GM12874 (cell line): ENCODE data around the gene ANKRD12.
A peak's percentile ranks its signal among the peaks of the same experiment; 100 is the strongest.

Source experiments
- TF ChIP-seq, protein P1 (sequence below): IDR thresholded peaks from 2 replicates; pipeline ENCODE4 v1.5.1; 2011; ENCODE audit warnings: low read depth, mild to moderate bottlenecking, control low read depth, low read length, moderate library complexity; ENCODE audit not compliant: insufficient read depth

The ANKRD12 gene

DNA sequence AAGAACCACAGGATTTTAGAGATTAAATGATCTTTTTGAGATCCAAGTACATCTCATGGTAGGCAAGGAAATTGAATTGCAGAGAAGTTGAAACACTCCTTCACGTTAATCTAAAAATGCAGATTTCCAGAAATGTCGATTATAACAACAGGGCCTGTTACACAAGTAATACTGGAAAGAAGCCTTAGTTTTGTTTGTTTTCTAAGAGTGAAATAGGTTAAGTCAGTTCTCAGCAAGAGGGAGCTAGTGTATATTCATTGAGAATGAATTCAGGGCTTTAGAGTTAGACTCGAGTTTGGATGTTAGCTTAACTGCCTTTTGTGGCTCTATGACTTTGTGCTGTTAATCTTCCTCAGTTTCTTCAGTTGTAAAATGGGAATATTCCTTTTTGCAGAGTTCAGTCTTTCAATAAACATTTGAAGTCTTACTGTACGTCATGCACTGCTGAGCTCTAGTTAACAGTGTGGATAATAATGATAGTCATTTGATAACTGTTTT, 33.2 kb upstream of the ANKRD12 start:
- TF ChIP-seq, protein P1, sequence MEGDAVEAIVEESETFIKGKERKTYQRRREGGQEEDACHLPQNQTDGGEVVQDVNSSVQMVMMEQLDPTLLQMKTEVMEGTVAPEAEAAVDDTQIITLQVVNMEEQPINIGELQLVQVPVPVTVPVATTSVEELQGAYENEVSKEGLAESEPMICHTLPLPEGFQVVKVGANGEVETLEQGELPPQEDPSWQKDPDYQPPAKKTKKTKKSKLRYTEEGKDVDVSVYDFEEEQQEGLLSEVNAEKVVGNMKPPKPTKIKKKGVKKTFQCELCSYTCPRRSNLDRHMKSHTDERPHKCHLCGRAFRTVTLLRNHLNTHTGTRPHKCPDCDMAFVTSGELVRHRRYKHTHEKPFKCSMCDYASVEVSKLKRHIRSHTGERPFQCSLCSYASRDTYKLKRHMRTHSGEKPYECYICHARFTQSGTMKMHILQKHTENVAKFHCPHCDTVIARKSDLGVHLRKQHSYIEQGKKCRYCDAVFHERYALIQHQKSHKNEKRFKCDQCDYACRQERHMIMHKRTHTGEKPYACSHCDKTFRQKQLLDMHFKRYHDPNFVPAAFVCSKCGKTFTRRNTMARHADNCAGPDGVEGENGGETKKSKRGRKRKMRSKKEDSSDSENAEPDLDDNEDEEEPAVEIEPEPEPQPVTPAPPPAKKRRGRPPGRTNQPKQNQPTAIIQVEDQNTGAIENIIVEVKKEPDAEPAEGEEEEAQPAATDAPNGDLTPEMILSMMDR = 0 out of 2 replicates have a peak, but pooled peaks have one; percentile 9

DNA sequence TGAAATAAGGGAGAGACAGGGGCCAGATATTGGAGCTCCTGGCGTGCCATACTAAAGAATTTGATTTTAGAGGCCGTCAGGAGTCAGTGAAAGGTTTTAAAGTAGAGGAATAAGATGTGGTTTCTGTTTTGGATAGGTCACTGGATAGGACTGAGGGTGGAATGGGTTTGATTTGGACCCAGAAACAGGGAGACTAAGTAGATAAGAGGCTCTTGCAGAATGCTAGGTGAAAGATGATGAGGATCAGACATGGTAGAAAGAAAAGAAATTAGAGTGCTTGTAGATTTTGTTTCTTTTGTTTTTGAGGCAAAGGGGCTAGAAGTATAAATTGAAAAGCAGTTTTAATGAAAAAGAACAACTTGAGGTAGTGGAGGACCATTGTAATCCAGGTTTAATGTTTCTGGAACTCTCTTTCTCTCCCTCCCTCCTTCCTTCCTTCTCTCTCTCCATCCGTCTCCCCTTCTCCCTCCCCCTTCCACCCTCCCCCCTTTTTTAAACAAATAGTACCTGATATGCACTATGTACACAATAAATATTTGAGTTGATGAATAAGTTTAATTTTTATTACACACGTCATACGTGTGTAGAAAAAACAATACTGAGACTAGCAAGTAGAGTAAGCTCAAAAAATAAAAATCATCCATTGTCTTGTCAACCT, 32.2 kb upstream of the ANKRD12 start:
- TF ChIP-seq, protein P1 = no peak

DNA sequence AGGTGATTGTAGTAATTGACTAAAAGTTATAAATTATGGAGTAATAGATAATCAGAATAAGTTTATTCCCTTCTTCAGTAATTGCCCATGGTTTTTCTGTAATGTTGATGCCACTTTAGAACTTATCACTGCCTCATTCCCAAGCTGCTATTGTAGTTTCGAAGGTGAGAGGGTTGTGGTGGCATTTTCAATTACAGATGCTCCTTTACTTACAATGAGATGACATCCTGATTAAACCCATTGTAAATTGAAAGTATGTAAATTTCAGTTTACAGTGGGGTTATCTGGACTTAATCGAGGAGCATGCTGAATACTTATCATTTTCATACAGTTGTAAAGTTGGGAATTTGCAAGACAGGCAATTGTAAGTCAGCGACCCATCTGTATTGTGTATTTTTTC, 31.2 kb upstream of the ANKRD12 start:
- TF ChIP-seq, protein P1 = no peak

DNA sequence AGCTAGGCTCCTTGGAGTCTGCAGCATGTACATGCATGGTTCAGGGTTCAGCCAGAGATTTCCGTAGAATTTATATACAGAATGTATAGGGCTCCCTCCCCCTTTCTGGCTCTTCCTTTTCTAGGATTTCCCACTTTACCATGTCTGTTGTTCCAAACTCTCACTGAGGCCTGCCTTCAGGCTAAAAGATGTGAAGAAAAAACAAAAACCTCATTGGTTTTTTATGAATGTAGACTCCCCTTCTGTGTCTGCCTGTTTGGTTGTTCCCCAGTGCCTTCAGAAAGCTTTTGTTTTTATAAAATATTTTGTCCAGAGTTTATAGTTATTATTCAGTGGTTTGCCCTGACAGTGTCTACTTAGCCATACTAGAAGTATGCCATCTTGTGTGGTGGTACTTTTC, 30.5 kb upstream of the ANKRD12 start:
- TF ChIP-seq, protein P1 = no peak

DNA sequence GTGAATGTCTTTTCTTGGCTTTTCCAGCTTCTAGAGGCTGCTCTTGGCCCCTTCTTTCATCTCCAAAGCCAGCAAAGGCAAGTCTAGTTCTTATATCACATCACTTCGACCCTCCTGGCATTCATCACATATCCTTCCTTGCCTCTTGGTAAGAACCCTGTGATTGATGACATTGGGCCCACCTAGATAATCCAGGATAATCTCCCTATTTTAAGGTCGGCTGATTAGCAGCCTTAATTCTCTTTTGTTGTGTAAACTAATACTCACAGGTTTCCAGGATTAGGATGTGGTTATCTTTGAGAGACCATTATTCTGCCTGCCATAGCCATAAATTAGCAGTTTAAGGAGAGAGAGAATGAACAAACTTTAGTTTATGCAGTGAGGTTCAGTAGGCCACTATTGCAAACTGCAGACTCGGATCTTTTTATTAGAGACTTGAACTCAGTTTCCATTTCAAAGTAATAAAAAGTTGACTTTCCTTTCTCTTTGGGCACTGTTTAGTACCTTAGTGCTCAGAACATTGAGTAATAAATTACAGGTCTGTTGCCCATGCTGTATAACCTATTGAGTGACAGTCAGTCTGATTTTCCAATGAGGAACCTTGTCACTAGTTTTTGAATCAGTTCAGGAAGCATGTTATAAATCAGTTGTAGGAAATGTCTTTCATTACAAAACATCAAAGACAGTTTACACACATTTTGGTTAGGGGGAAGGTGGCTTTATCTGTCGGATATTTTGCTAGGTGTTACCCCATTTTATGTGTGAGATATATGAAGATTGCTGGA, 29.6 kb upstream of the ANKRD12 start:
- TF ChIP-seq, protein P1 = no peak

DNA sequence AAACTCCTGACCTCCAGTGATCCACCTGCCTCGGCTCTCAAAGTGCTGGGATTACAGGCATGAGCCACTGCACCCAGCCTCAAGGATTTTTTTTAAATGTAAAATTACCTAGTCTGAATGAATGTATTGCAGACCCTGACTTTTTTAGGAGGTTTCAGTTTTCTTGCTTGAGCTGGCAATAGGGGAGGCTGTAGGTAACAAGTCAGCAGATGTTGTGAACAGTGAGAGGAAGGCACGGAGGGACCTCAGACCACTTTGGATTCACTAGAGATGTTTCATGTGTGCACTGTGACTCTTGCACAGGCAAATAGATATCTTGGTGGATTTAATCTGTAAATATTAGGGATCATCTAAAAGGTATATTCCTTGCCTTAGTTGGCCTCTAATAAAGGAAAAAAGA, 27.7 kb upstream of the ANKRD12 start:
- TF ChIP-seq, protein P1 = no peak

DNA sequence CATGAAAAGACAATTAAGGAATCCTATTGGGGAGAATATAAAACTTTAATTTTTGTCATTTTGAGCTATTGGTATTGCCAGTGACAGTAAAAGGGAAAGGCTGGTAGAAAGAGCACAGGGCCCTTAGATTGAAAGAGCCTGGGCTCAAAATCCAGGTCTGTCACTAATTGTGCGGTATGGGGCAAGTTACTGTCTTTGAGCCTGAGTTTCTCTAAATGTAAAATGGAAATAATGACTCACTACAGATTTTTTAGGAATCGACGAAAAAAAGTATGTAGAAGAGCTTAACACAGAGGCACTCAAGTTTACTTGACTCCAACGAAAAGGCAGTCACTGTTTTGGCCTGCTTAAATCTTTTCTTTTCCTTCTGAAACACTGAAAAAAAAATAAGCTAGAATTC, 27.1 kb upstream of the ANKRD12 start:
- TF ChIP-seq, protein P1 = no peak
